DND-41 (cell line): ENCODE data around the gene CHN1.

Experiments used
- ATAC-seq: fragments of 200-7000 bp; cut with Tn5 transposase; 3 replicates; pipeline ENCODE4 v1.9.1; 2021; ENCODE audit warnings: low read depth; ENCODE audit not compliant: insufficient read depth
- DNase-seq: peaks from one replicate; pipeline ENCODE4 v3.0.0-alpha.2; 2020
- H2AFZ ChIP-seq: 2 replicates; pipeline ENCODE4 v1.6.0; 2012; ENCODE audit warnings: low read depth, low read length
- H3K27ac ChIP-seq: 2 replicates; pipeline ENCODE4 v1.5.1; 2012; ENCODE audit warnings: low read length, inconsistent platforms
- H3K27me3 ChIP-seq: fragments of 200-600 bp; sonication (generic); 2 replicates; pipeline ENCODE4 v1.6.0; 2012; ENCODE audit warnings: low read length, mild to moderate bottlenecking, inconsistent platforms; ENCODE audit not compliant: insufficient read depth, poor library complexity
- H3K36me3 ChIP-seq: 2 replicates; pipeline ENCODE4 v1.5.1; 2012; ENCODE audit warnings: low read length, inconsistent platforms; ENCODE audit not compliant: insufficient read depth
- H3K4me1 ChIP-seq: 2 replicates; pipeline ENCODE4 v1.5.1; 2012; ENCODE audit warnings: mild to moderate bottlenecking, low read length; ENCODE audit not compliant: insufficient read depth
- H3K4me2 ChIP-seq: 2 replicates; pipeline ENCODE4 v1.6.0; 2012; ENCODE audit warnings: mild to moderate bottlenecking, moderate library complexity, low read length, inconsistent platforms; ENCODE audit not compliant: insufficient read depth
- H3K4me3 ChIP-seq, 2 experiments: fragments of 200-600 bp in 1 of 2; shearing (Covaris generic) in 1 of 2; 2 replicates each; pipeline ENCODE4 v1.5.1; 2012 to 2016; ENCODE audit warnings: inconsistent platforms in 2 of 2, low read length in 2 of 2, mild to moderate bottlenecking in 2 of 2, low read depth in 1 of 2, moderate library complexity in 1 of 2
- H3K79me2 ChIP-seq: 2 replicates; pipeline ENCODE4 v1.6.0; 2012; ENCODE audit warnings: low read length, inconsistent platforms; ENCODE audit not compliant: insufficient read depth
- H3K9ac ChIP-seq: 2 replicates; pipeline ENCODE4 v1.6.0; 2012; ENCODE audit warnings: low read depth, mild to moderate bottlenecking, inconsistent platforms, low read length, moderate library complexity
- H3K9me3 ChIP-seq: 2 replicates; pipeline ENCODE4 v1.5.1; 2012; ENCODE audit warnings: low read length, moderate library complexity, mild to moderate bottlenecking, inconsistent platforms; ENCODE audit not compliant: insufficient read depth, severe bottlenecking
- H4K20me1 ChIP-seq: 2 replicates; pipeline ENCODE4 v1.6.0; 2012; ENCODE audit warnings: low read length; ENCODE audit not compliant: insufficient read depth
- CTCF ChIP-seq: IDR thresholded peaks from 2 replicates; pipeline ENCODE4 v1.5.1; 2012; ENCODE audit warnings: borderline replicate concordance, low read length, moderate library complexity, mild to moderate bottlenecking; ENCODE audit not compliant: poor library complexity, severe bottlenecking; ENCODE audit errors: extremely low read depth
- EZH2 ChIP-seq: IDR thresholded peaks from 3 replicates; pipeline ENCODE4 v1.6.1; 2012; ENCODE audit warnings: borderline replicate concordance, low read depth, mild to moderate bottlenecking, moderate library complexity, low read length, inconsistent platforms; ENCODE audit not compliant: severe bottlenecking

The CHN1 gene

DNA sequence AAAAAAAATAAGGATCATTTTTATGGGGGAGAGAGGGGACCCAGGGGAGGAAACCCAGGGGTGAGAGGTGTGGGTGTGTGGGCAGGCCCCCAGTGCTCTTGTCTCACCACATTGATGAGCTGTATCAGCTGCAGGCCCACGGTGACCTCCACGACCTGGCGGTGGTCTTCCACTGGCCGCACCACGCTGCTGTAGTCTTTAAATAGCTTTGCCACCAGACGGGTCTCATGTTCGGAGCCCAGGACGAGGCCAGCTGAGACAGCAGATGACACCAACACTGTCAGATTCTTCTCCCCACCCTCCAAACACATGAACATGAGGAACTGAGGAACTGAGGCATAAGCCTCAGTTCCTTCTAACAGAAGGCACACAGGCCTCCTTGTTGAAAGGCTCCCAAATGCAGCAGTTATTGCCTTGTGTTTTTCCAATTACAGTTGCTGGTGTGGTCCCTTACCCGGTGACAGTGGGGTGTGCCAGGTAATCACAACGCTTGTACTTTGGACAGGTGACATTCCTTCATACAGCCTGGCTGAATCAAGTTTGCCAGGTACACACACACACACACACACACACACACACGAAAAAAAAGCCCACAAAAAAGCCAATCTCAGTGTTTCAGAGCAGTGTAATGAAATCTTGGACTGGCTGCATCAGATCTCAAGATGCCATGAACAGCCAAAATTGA, 245.7 kb downstream of the CHN1 start:
- Histone ChIP-seq H3K9me3 (no peaks in the 10 kb centered on the region), H3K4me1 (no peaks in the 10 kb centered on the region), H3K79me2 (no peaks in the 10 kb centered on the region), H2AFZ (no peak overlapping the region), H3K9ac (no peak overlapping the region), H3K4me2 (no peak overlapping the region), H3K4me3 (no peak overlapping the region), H4K20me1 (no peaks in the 10 kb centered on the region), H3K27ac (no peak overlapping the region), H3K36me3 (no peaks in the 10 kb centered on the region), H3K27me3 (peaks cover 3% of the 10 kb centered on the region)
- TF ChIP-seq CTCF: no peak
- TF ChIP-seq EZH2: no peak
- DNase-seq (no peak), ATAC-seq (no peak)

- Histone ChIP-seq H3K4me2 (no peak overlapping the region), H2AFZ (no peak overlapping the region), H3K27ac (no peak overlapping the region), H3K36me3 (no peaks in the 10 kb centered on the region), H3K4me3 (no peak overlapping the region), H3K79me2 (no peaks in the 10 kb centered on the region), H3K9ac (no peak overlapping the region), H4K20me1 (no peaks in the 10 kb centered on the region), H3K9me3 (no peaks in the 10 kb centered on the region), H3K27me3 (peaks cover 4% of the 10 kb centered on the region), H3K4me1 (no peaks in the 10 kb centered on the region)
- DNase-seq: no peak
- ATAC-seq: no peak
- no peak for TF ChIP-seq EZH2
- TF ChIP-seq CTCF: no peak
Observed at GRCh38 chr2:174756743-174757142, 248.4 kb downstream of the CHN1 start.

DNA sequence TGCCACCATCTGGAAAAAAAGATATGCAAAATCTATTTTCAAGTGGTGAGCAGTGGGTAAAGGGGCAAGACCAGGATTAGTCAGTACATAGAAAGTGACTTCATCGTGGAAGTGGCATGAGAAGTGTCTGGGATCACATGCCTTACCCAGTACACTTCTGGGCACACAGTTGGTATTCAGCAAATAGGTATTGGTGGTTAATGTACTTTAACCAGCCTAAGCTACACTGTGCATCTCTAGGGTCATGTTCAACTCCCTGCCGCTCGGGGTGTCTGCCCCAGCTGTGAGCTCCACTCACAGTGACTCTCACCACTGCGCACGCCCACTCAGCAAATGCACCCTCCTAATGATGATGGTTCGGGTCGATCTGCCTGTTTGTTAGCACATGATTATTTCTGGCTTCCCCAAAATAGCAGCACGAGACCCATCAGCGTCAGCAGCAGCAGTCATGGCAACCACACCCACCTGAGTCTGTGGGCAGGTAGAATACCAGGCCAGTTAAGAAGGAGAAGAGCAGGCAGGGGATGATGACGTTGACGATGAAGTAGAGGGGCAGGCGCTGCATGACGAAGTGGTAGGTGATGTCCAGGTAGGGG, 252.0 kb downstream of the CHN1 start:
- H3K9ac ChIP-seq: no peak overlapping the region
- H3K4me1 ChIP-seq: no peaks in the 10 kb centered on the region
- DNase-seq (no peak), ATAC-seq (no peak)
- TF ChIP-seq CTCF (no peak), EZH2 (no peak)
- peaks cover 5% of the 10 kb centered on the region for H3K27me3 ChIP-seq
- H3K4me2 ChIP-seq: no peak overlapping the region
- H3K4me3 ChIP-seq: no peak overlapping the region
- no peaks in the 10 kb centered on the region for H4K20me1 ChIP-seq
- no peak overlapping the region for H2AFZ ChIP-seq
- no peak overlapping the region for H3K27ac ChIP-seq
- no peaks in the 10 kb centered on the region for H3K9me3 ChIP-seq
- no peaks in the 10 kb centered on the region for H3K79me2 ChIP-seq
- H3K36me3 ChIP-seq: no peaks in the 10 kb centered on the region
